DOHH2 (cell line): ENCODE measurements around the gene SLCO3A1.

Source experiments
- H3F3A ChIP-seq: fragments of 200-600 bp; sonication (generic), shearing (Covaris generic); 2 replicates; pipeline ENCODE4 v1.6.0; 2016; ENCODE audit warnings: antibody characterized with exemption, mild to moderate bottlenecking; ENCODE audit not compliant: control insufficient read depth, insufficient read depth
- H3K27ac ChIP-seq: fragments of 200-600 bp; sonication (generic); 2 replicates; pipeline ENCODE4 v1.5.1; 2014; ENCODE audit warnings: low read depth, mild to moderate bottlenecking, low read length, moderate library complexity
- H3K27me3 ChIP-seq: fragments of 200-600 bp; sonication (generic); 2 replicates; pipeline ENCODE4 v1.6.1; 2014; ENCODE audit warnings: mild to moderate bottlenecking, low read length, mixed read lengths; ENCODE audit not compliant: control insufficient read depth
- H3K36me3 ChIP-seq: fragments of 200-600 bp; sonication (generic); 2 replicates; pipeline ENCODE4 v1.6.1; 2014; ENCODE audit warnings: mild to moderate bottlenecking, low read length, moderate library complexity, mixed read lengths; ENCODE audit not compliant: control insufficient read depth
- H3K4me1 ChIP-seq: fragments of 200-600 bp; sonication (generic); 2 replicates; pipeline ENCODE4 v1.6.1; 2014; ENCODE audit warnings: mild to moderate bottlenecking, low read length, mixed read lengths; ENCODE audit not compliant: control insufficient read depth
- H3K4me2 ChIP-seq: fragments of 200-600 bp; sonication (generic); 2 replicates; pipeline ENCODE4 v1.6.0; 2014; ENCODE audit warnings: mild to moderate bottlenecking, low read length, moderate library complexity
- H3K4me3 ChIP-seq: fragments of 200-600 bp; sonication (generic); 2 replicates; pipeline ENCODE4 v1.5.1; 2014; ENCODE audit warnings: mild to moderate bottlenecking, low read length, mixed read lengths
- H3K79me2 ChIP-seq: fragments of 200-600 bp; sonication (generic); 2 replicates; pipeline ENCODE4 v1.6.1; 2014; ENCODE audit warnings: mild to moderate bottlenecking, low read length, mixed read lengths; ENCODE audit not compliant: control insufficient read depth
- H3K9me2 ChIP-seq: fragments of 200-600 bp; sonication (generic); replicated peaks from 2 replicates; pipeline ENCODE4 v1.6.1; 2014; ENCODE audit warnings: mild to moderate bottlenecking, low read length, mixed read lengths; ENCODE audit not compliant: control insufficient read depth
- H3K9me3 ChIP-seq: fragments of 200-600 bp; sonication (generic); 2 replicates; pipeline ENCODE4 v1.6.1; 2014; ENCODE audit warnings: antibody characterized with exemption, low read length, mixed read lengths; ENCODE audit not compliant: control insufficient read depth, insufficient read depth
- H4K20me1 ChIP-seq: fragments of 200-600 bp; sonication (generic); 2 replicates; pipeline ENCODE4 v1.6.0; 2014; ENCODE audit warnings: low read depth, mild to moderate bottlenecking, antibody characterized with exemption, low read length, moderate library complexity; ENCODE audit not compliant: control insufficient read depth, insufficient read depth
- EZH2phosphoT487 ChIP-seq: fragments of 200-600 bp; sonication (generic); IDR thresholded peaks from 2 replicates; pipeline ENCODE4 v1.6.1; 2017; ENCODE audit warnings: borderline replicate concordance, mild to moderate bottlenecking, antibody characterized with exemption, low read length, moderate library complexity, mixed read lengths
- TF ChIP-seq, protein P1 (sequence below): fragments of 200-600 bp; sonication (generic); IDR thresholded peaks from one replicate; pipeline ENCODE4 v1.5.1; 2014; ENCODE audit warnings: antibody characterized with exemption, mild to moderate bottlenecking, low read depth, low read length; ENCODE audit not compliant: poor library complexity, severe bottlenecking

SLCO3A1 gene

GRCh38 chr15:91997163-91997562 is 143.7 kb downstream of the SLCO3A1 start:
- Histone ChIP-seq H3K4me3 (no peak overlapping the region), H3K4me1 (no peaks in the 10 kb centered on the region), H3K4me2 (no peak overlapping the region), H3K27ac (no peak overlapping the region), H3K79me2 (no peaks in the 10 kb centered on the region), H4K20me1 (no peaks in the 10 kb centered on the region), H3K36me3 (no peaks in the 10 kb centered on the region), H3K27me3 (no peaks in the 10 kb centered on the region), H3F3A (no peaks in the 10 kb centered on the region), H3K9me2 (no peaks in the 10 kb centered on the region), H3K9me3 (no peaks in the 10 kb centered on the region)
- TF ChIP-seq EZH2phosphoT487: no peak
- TF ChIP-seq, protein P1, sequence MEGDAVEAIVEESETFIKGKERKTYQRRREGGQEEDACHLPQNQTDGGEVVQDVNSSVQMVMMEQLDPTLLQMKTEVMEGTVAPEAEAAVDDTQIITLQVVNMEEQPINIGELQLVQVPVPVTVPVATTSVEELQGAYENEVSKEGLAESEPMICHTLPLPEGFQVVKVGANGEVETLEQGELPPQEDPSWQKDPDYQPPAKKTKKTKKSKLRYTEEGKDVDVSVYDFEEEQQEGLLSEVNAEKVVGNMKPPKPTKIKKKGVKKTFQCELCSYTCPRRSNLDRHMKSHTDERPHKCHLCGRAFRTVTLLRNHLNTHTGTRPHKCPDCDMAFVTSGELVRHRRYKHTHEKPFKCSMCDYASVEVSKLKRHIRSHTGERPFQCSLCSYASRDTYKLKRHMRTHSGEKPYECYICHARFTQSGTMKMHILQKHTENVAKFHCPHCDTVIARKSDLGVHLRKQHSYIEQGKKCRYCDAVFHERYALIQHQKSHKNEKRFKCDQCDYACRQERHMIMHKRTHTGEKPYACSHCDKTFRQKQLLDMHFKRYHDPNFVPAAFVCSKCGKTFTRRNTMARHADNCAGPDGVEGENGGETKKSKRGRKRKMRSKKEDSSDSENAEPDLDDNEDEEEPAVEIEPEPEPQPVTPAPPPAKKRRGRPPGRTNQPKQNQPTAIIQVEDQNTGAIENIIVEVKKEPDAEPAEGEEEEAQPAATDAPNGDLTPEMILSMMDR: no peak

GRCh38 chr15:92000709-92001108 is 147.2 kb downstream of the SLCO3A1 start:
- H3K27me3 ChIP-seq: no peaks in the 10 kb centered on the region
- no peaks in the 10 kb centered on the region for H3K9me3 ChIP-seq
- no peaks in the 10 kb centered on the region for H3K9me2 ChIP-seq
- H3F3A ChIP-seq: no peaks in the 10 kb centered on the region
- no peaks in the 10 kb centered on the region for H3K79me2 ChIP-seq
- no peaks in the 10 kb centered on the region for H3K4me1 ChIP-seq
- H3K36me3 ChIP-seq: no peaks in the 10 kb centered on the region
- no peak overlapping the region for H3K4me2 ChIP-seq
- no peak overlapping the region for H3K27ac ChIP-seq
- no peak overlapping the region for H3K4me3 ChIP-seq
- H4K20me1 ChIP-seq: no peaks in the 10 kb centered on the region
- no peak for TF ChIP-seq EZH2phosphoT487
- TF ChIP-seq, protein P1: no peak

GRCh38 chr15:92001307-92001706 is 147.8 kb downstream of the SLCO3A1 start:
- no peaks in the 10 kb centered on the region for H3K36me3 ChIP-seq
- 0 out of 2 replicates have a peak, but pooled peaks cover 2% of the 10 kb centered on the region for H4K20me1 ChIP-seq
- 0 out of 2 replicates have a peak, but pooled peaks cover 3% of the 10 kb centered on the region for H3K79me2 ChIP-seq

More at GRCh38 chr15:92001307-92001706, 147.8 kb downstream of the SLCO3A1 start:
- Histone ChIP-seq H3K9me3 (no peaks in the 10 kb centered on the region), H3K4me3 (no peak overlapping the region), H3K4me1 (no peaks in the 10 kb centered on the region), H3K27me3 (no peaks in the 10 kb centered on the region), H3K4me2 (no peak overlapping the region), H3F3A (no peaks in the 10 kb centered on the region), H3K9me2 (no peaks in the 10 kb centered on the region), H3K27ac (no peak overlapping the region)
- TF ChIP-seq EZH2phosphoT487: no peak
- TF ChIP-seq, protein P1: no peak
